OCI-LY1 (cell line): ENCODE results near the gene FOXN3.

ENCODE experiments used
- CTCF ChIP-seq: fragments of 200-600 bp; sonication (generic), shearing (Covaris generic); IDR thresholded peaks from 2 replicates; pipeline ENCODE4 v1.5.1; 2017; ENCODE audit warnings: mild to moderate bottlenecking, antibody characterized with exemption, low read length, moderate library complexity, mixed read lengths
- EZH2 ChIP-seq: fragments of 200-600 bp; sonication (generic), shearing (Covaris generic); IDR thresholded peaks from 2 replicates; pipeline ENCODE4 v1.8.0; 2017; ENCODE audit warnings: borderline replicate concordance, mixed run types, mild to moderate bottlenecking, antibody characterized with exemption, low read length, moderate library complexity, mixed read lengths

GRCh38 chr14:89402363-89402762 lies 14.7 kb downstream of the FOXN3 start:
- TF ChIP-seq CTCF = no peak
- TF ChIP-seq EZH2 = no peak
